Measurements from ENCODE around the gene ZBTB7C.

- no peak for TF ChIP-seq POLR2AphosphoS5 (IDR thresholded peaks at IDR 0.05; ENCODE audit: low read depth, low read length)
- TF ChIP-seq POLR2A (IDR thresholded peaks at IDR 0.05; ENCODE audit: low read depth, low read length): no peak
Observed at GRCh38 chr18:48179001-48179400, 230.2 kb downstream of the ZBTB7C start.

All from GM12891 (cell line).